OCI-LY1 (cell line): ENCODE measurements around the gene UTP4.

Experiments
- H2AFZ ChIP-seq: fragments of 200-600 bp; sonication (generic), shearing (Covaris generic); 2 replicates; pipeline ENCODE4 v1.6.0; 2014; ENCODE audit warnings: antibody characterized with exemption, mild to moderate bottlenecking, low read length
- H3F3A ChIP-seq: fragments of 200-600 bp; sonication (generic), shearing (Covaris generic); 2 replicates; pipeline ENCODE4 v1.6.0; 2014; ENCODE audit warnings: mild to moderate bottlenecking, antibody characterized with exemption, low read length, moderate library complexity; ENCODE audit not compliant: insufficient read depth
- H3K27ac ChIP-seq: fragments of 200-600 bp; sonication (generic); 2 replicates; pipeline ENCODE4 v1.5.1; 2014; ENCODE audit warnings: low read length, mixed run types, mild to moderate bottlenecking, low read depth; ENCODE audit not compliant: poor library complexity, severe bottlenecking
- H3K27me3 ChIP-seq: fragments of 200-600 bp; sonication (generic); 2 replicates; pipeline ENCODE4 v1.6.0; 2014; ENCODE audit warnings: antibody characterized with exemption, mild to moderate bottlenecking, low read length, moderate library complexity; ENCODE audit not compliant: insufficient read depth
- H3K36me3 ChIP-seq: fragments of 200-600 bp; sonication (generic); 2 replicates; pipeline ENCODE4 v1.6.1; 2014; ENCODE audit warnings: mild to moderate bottlenecking, antibody characterized with exemption, low read length, moderate library complexity, mixed read lengths; ENCODE audit not compliant: insufficient read depth
- H3K4me1 ChIP-seq: fragments of 200-600 bp; sonication (generic); 2 replicates; pipeline ENCODE4 v1.5.1; 2014; ENCODE audit warnings: mild to moderate bottlenecking, low read length, moderate library complexity; ENCODE audit not compliant: insufficient read depth, severe bottlenecking
- H3K4me2 ChIP-seq: fragments of 200-600 bp; sonication (generic), shearing (Covaris generic); 2 replicates; pipeline ENCODE4 v1.6.1; 2014; ENCODE audit warnings: low read length
- H3K4me3 ChIP-seq: fragments of 200-600 bp; sonication (generic); 2 replicates; pipeline ENCODE4 v1.5.1; 2014; ENCODE audit warnings: low read length, low read depth, mild to moderate bottlenecking, mixed read lengths; ENCODE audit not compliant: poor library complexity, severe bottlenecking
- H3K79me2 ChIP-seq: fragments of 200-600 bp; shearing (Covaris generic); 2 replicates; pipeline ENCODE4 v1.6.1; 2016; ENCODE audit warnings: mixed run types, low read length, mixed read lengths; ENCODE audit not compliant: insufficient read depth
- H3K9ac ChIP-seq: fragments of 200-600 bp; sonication (generic), shearing (Covaris generic); 2 replicates; pipeline ENCODE4 v1.6.1; 2014; ENCODE audit warnings: mild to moderate bottlenecking, low read length, mixed read lengths
- H3K9me2 ChIP-seq: fragments of 200-600 bp; sonication (generic), shearing (Covaris generic); 2 replicates; pipeline ENCODE4 v1.6.1; 2014; ENCODE audit warnings: low read depth, mild to moderate bottlenecking, low read length, mixed read lengths
- H3K9me3 ChIP-seq: fragments of 200-600 bp; shearing (Covaris generic); 2 replicates; pipeline ENCODE4 v1.6.1; 2014; ENCODE audit warnings: low read length, mixed read lengths
- H4K20me1 ChIP-seq: fragments of 200-600 bp; sonication (generic), shearing (Covaris generic); 2 replicates; pipeline ENCODE4 v1.6.0; 2016; ENCODE audit warnings: mild to moderate bottlenecking, low read length; ENCODE audit not compliant: insufficient read depth
- EZH2 ChIP-seq: fragments of 200-600 bp; sonication (generic), shearing (Covaris generic); IDR thresholded peaks from 2 replicates; pipeline ENCODE4 v1.8.0; 2017; ENCODE audit warnings: borderline replicate concordance, mixed run types, mild to moderate bottlenecking, antibody characterized with exemption, low read length, moderate library complexity, mixed read lengths
- TF ChIP-seq, protein P1 (sequence below): fragments of 200-600 bp; sonication (generic), shearing (Covaris generic); IDR thresholded peaks from 2 replicates; pipeline ENCODE4 v1.5.1; 2017; ENCODE audit warnings: mild to moderate bottlenecking, antibody characterized with exemption, low read length, moderate library complexity, mixed read lengths

Gene UTP4

DNA sequence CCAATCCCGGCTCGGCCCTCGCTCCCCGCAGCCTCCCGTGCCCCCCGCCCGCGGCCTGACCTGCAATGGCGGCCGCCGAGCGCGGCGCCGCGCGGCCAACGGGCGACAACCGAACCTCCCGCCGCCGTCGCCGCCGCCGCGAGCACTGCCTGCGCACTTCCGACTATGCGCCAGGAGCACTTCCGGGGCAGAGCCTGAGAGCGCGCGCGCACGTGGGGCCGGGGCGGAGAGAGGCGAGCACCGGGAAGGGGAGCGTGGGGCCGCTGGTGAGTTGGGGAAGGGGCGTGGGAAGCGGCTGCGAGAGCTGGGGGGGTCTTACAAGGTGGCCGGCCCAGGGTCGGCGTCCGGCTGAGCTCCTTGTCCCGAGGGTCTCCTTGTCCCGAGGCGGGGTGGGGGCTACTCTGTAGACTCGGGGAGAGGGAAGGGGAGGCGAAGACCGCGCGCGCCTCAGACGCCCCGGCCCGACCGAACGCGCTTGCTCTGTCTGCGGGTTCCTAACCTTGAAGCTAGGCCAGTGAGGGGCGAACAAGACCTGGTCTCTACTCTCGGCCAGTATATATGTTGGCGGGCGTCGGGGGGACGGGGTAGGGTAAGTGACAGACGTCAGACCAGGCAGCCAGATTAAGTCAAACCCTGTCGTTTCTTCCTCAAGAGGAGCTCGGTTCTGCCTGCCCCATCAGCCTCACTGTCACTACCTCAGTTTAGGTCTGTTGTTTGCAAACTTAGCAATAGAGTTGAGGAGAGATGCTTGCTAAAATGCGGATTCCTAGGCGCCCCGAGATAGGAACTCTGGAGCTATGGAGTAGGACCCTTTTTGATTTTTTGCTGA, at the start of gene UTP4, which contains the start of gene CHTF8:
Gene UTP4 (plus strand): TSS at position 226 of the 829 bp plus-strand sequence. CDS start 811 bp downstream, outside the sequence.
Gene CHTF8 (minus strand): TSS at position 165 of the 829 bp plus-strand sequence. CDS start 11,130 bp downstream, outside the sequence.
- no peaks in the 10 kb centered on the region for H4K20me1 ChIP-seq
- no peak within 1 kb of the TSS for H2AFZ ChIP-seq
- H3K36me3 ChIP-seq, result peaks cover 44% of the 10 kb centered on the region
- H3K9ac ChIP-seq, result peak within 1 kb of the TSS; percentile 99
- H3K4me3 ChIP-seq, result peak within 1 kb of the TSS; percentile 95
- H3K9me2 ChIP-seq, result no peaks in the 10 kb centered on the region
- no peaks in the 10 kb centered on the region for H3K27me3 ChIP-seq
- TF ChIP-seq, protein P1, sequence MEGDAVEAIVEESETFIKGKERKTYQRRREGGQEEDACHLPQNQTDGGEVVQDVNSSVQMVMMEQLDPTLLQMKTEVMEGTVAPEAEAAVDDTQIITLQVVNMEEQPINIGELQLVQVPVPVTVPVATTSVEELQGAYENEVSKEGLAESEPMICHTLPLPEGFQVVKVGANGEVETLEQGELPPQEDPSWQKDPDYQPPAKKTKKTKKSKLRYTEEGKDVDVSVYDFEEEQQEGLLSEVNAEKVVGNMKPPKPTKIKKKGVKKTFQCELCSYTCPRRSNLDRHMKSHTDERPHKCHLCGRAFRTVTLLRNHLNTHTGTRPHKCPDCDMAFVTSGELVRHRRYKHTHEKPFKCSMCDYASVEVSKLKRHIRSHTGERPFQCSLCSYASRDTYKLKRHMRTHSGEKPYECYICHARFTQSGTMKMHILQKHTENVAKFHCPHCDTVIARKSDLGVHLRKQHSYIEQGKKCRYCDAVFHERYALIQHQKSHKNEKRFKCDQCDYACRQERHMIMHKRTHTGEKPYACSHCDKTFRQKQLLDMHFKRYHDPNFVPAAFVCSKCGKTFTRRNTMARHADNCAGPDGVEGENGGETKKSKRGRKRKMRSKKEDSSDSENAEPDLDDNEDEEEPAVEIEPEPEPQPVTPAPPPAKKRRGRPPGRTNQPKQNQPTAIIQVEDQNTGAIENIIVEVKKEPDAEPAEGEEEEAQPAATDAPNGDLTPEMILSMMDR, result no peak
- no peak for TF ChIP-seq EZH2
- H3K4me1 ChIP-seq, result peaks cover 27% of the 10 kb centered on the region
- H3K27ac ChIP-seq, result peak within 1 kb of the TSS; percentile 83
- H3F3A ChIP-seq, result no peaks in the 10 kb centered on the region
- peak within 1 kb of the TSS; percentile 90 for H3K4me2 ChIP-seq
- no peaks in the 10 kb centered on the region for H3K9me3 ChIP-seq
- H3K79me2 ChIP-seq, result peaks cover 67% of the 10 kb centered on the region

DNA sequence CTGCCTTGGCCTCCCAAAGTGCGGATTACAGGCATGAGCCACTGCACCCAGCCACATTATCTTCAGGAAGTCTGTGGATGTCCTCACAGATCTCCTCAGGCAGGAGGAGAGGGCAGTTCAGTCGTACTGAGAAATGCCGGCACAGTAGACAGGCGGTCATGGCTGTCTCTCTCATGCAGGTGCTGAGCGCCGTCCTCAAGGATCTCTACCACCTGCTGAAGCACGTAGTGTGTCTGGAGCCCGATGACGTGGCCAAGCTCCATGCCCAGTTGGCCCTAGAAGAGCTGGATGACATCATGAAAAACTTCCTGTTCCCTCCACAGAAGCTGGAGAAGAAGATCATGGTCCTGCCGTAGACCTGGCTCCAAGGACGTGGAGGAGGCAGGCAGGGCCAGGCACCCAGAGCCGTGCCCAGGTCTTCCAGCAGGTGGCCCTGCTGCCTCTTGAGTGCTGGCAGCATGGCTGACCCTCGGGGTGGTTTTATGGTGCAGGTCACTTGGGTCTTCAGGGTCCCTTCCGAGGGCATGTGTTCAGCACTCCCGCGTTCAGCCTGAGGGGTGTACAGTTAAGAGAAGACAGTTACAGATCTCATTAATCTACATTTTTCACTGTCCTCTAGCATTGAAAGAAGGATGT, 49.0 kb upstream of the UTP4 start:
- H3K4me1 ChIP-seq, result no peaks in the 10 kb centered on the region
- H4K20me1 ChIP-seq, result no peaks in the 10 kb centered on the region
- H3K36me3 ChIP-seq, result no peaks in the 10 kb centered on the region
- no peaks in the 10 kb centered on the region for H3K27me3 ChIP-seq
- no peak overlapping the region for H3K27ac ChIP-seq
- TF ChIP-seq, protein P1, result no peak
- no peak for TF ChIP-seq EZH2
- no peak overlapping the region for H3K4me3 ChIP-seq
- H3K4me2 ChIP-seq, result no peak overlapping the region
- no peaks in the 10 kb centered on the region for H3K79me2 ChIP-seq
- H3K9me2 ChIP-seq, result no peaks in the 10 kb centered on the region
- H2AFZ ChIP-seq, result no peak overlapping the region
- no peaks in the 10 kb centered on the region for H3K9me3 ChIP-seq
- no peak overlapping the region for H3K9ac ChIP-seq
- no peaks in the 10 kb centered on the region for H3F3A ChIP-seq

DNA sequence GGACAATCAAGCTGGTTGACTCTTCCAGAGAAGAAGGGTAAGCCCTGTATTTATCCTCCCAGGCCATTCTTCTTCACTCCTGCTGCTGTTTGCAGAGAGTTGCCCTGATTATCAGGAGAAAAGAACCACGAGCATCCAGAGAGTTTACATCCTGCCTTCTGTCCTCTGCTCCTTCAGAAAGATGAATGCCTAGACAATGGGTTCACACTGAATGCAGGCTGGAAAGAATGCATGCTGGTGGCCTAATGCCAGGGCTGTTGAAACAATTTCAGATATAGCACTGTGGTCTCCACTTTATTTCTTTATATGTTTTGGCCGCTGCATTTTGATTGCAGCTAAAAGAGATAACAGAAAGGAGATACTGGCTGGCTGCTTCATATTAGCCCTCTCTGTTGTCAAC, 48.2 kb upstream of the UTP4 start:
- Histone ChIP-seq H3K9me2 (no peaks in the 10 kb centered on the region), H3K4me3 (no peak overlapping the region), H3K9ac (no peak overlapping the region), H3F3A (no peaks in the 10 kb centered on the region), H3K4me1 (no peaks in the 10 kb centered on the region), H3K27ac (no peak overlapping the region), H3K27me3 (no peaks in the 10 kb centered on the region), H3K9me3 (no peaks in the 10 kb centered on the region), H3K79me2 (no peaks in the 10 kb centered on the region), H3K4me2 (no peak overlapping the region), H4K20me1 (no peaks in the 10 kb centered on the region), H2AFZ (no peak overlapping the region), H3K36me3 (no peaks in the 10 kb centered on the region)
- TF ChIP-seq, protein P1, result no peak
- no peak for TF ChIP-seq EZH2
